Esophagus squamous epithelium (tissue), 4 donors: Measurements from ENCODE around the gene SOCS1.

Experiments
- POLR2A ChIP-seq, 4 donors: fragments of 450-650 bp; IDR thresholded peaks; one replicate each; pipeline ENCODE4 v1.6.1; 2017; ENCODE audit warnings: antibody characterized with exemption in 4 of 4, mild to moderate bottlenecking in 4 of 4, moderate library complexity in 3 of 4
- TF ChIP-seq, protein P1 (sequence below), 6 experiments: fragments of 450-650 bp in 4 of 6; fragments of 200-600 bp in 2 of 6; sonication (generic) in 2 of 6; IDR thresholded peaks; one replicate each; pipeline ENCODE4 v1.5.1; 2016 to 2019; ENCODE audit warnings: antibody characterized with exemption in 6 of 6, mild to moderate bottlenecking in 4 of 6, moderate library complexity in 4 of 6

DNA sequence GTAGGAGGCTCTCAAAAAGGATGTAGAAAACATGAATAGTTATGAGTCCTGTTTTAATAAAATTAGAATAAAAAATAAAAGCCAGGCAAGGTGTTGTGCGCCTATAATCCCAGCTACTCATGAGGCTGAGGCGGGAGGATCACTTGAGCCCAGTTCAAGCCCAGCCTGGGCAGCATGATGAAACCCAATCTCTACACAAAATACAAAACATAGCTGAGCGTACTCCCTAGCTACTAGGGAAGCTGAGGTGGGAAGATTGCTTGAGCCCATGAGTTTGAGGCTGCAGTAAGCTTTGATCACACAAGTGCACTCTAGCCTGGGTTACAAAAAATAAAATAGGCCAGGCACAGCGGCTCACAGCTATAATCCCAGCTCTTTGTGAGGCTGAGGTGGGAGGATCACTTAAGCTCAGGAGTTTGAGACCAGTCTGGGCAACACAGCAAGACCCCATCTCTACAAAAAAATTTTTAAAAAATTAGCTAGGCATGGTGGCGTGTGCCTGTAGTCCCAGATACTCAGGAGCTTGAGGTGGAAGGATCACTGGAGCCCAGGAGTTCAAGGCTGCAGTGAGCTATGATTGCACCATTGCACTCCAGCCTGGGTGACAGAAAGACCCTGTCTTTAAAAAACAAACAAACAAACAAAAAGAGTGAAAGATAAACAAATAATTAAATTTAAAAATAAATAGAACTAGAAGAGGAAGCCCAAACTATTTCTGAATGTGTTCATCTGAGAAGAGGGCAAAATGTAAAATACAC is 42.3 kb upstream of the SOCS1 start:
- TF ChIP-seq, protein P1, sequence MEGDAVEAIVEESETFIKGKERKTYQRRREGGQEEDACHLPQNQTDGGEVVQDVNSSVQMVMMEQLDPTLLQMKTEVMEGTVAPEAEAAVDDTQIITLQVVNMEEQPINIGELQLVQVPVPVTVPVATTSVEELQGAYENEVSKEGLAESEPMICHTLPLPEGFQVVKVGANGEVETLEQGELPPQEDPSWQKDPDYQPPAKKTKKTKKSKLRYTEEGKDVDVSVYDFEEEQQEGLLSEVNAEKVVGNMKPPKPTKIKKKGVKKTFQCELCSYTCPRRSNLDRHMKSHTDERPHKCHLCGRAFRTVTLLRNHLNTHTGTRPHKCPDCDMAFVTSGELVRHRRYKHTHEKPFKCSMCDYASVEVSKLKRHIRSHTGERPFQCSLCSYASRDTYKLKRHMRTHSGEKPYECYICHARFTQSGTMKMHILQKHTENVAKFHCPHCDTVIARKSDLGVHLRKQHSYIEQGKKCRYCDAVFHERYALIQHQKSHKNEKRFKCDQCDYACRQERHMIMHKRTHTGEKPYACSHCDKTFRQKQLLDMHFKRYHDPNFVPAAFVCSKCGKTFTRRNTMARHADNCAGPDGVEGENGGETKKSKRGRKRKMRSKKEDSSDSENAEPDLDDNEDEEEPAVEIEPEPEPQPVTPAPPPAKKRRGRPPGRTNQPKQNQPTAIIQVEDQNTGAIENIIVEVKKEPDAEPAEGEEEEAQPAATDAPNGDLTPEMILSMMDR (IDR thresholded peaks at IDR 0.05) = no peak
- TF ChIP-seq POLR2A (IDR thresholded peaks at IDR 0.05) = no peak
